H9 (cell line): Measurements from ENCODE around the gene MSI1. TPM values are rescaled to one million over a fixed set of nuclear protein-coding genes. Genes with fewer than 3 reads are reported as not detected.

Source experiments
- DNase-seq: peaks from one replicate; pipeline ENCODE4 v3.0.0-alpha.2; 2017
- H2AFZ ChIP-seq: one replicate; pipeline ENCODE4 v1.6.1; 2013; ENCODE audit warnings: mild to moderate bottlenecking, low read length, control low read depth, moderate library complexity
- H2AK5ac ChIP-seq: 2 replicates; pipeline ENCODE4 v1.6.1; 2013; ENCODE audit warnings: low read length, control low read depth, mixed read lengths; ENCODE audit not compliant: insufficient read length
- H2BK120ac ChIP-seq: one replicate; pipeline ENCODE4 v1.6.1; 2013; ENCODE audit warnings: low read depth, mild to moderate bottlenecking, low read length, control low read depth, inconsistent platforms; ENCODE audit not compliant: poor library complexity, severe bottlenecking
- H2BK12ac ChIP-seq: 2 replicates; pipeline ENCODE4 v1.6.1; 2013; ENCODE audit warnings: low read length, control low read depth, mixed read lengths, low read depth; ENCODE audit not compliant: insufficient read length
- H2BK15ac ChIP-seq: 2 replicates; pipeline ENCODE4 v1.6.1; 2013; ENCODE audit warnings: low read depth, low read length, control low read depth
- H2BK20ac ChIP-seq: one replicate; pipeline ENCODE4 v1.6.1; 2013; ENCODE audit warnings: low read depth, mild to moderate bottlenecking, low read length, control low read depth, inconsistent platforms; ENCODE audit not compliant: poor library complexity, severe bottlenecking
- H2BK5ac ChIP-seq: 2 replicates; pipeline ENCODE4 v1.6.1; 2013; ENCODE audit warnings: low read length, control low read depth, mixed read lengths; ENCODE audit not compliant: insufficient read length
- H3K14ac ChIP-seq: 2 replicates; pipeline ENCODE4 v1.6.1; 2013; ENCODE audit warnings: low read length, control low read depth; ENCODE audit not compliant: insufficient read depth
- H3K18ac ChIP-seq: 2 replicates; pipeline ENCODE4 v1.6.1; 2013; ENCODE audit warnings: low read depth, mild to moderate bottlenecking, mixed read lengths, low read length, control low read depth; ENCODE audit not compliant: insufficient read length
- H3K23ac ChIP-seq: 2 replicates; pipeline ENCODE4 v1.6.1; 2013; ENCODE audit warnings: low read length, control low read depth, mixed read lengths, low read depth; ENCODE audit not compliant: insufficient read length
- H3K23me2 ChIP-seq: 2 replicates; pipeline ENCODE4 v1.6.1; 2013; ENCODE audit warnings: low read depth, mild to moderate bottlenecking, mixed read lengths, low read length, control low read depth; ENCODE audit not compliant: insufficient read length, poor library complexity, severe bottlenecking
- H3K27ac ChIP-seq: 2 replicates; pipeline ENCODE4 v1.5.1; 2013; ENCODE audit warnings: low read length, control low read depth, mixed read lengths, low read depth; ENCODE audit not compliant: insufficient read length
- H3K27me3 ChIP-seq: 2 replicates; pipeline ENCODE4 v1.6.1; 2013; ENCODE audit warnings: low read length, control low read depth, inconsistent platforms; ENCODE audit not compliant: insufficient read depth
- H3K4ac ChIP-seq: 2 replicates; pipeline ENCODE4 v1.6.1; 2013; ENCODE audit warnings: low read depth, mild to moderate bottlenecking, control low read depth, inconsistent platforms, low read length, moderate library complexity
- H3K4me1 ChIP-seq: 2 replicates; pipeline ENCODE4 v1.6.1; 2013; ENCODE audit warnings: low read length, control low read depth, inconsistent platforms; ENCODE audit not compliant: insufficient read depth
- H3K4me2 ChIP-seq: 2 replicates; pipeline ENCODE4 v1.6.1; 2013; ENCODE audit warnings: low read length, control low read depth, mixed read lengths; ENCODE audit not compliant: insufficient read length, insufficient read depth
- H3K56ac ChIP-seq: 2 replicates; pipeline ENCODE4 v1.6.1; 2013; ENCODE audit warnings: low read depth, mild to moderate bottlenecking, mixed read lengths, low read length, control low read depth; ENCODE audit not compliant: insufficient read length
- H3K79me1 ChIP-seq: 2 replicates; pipeline ENCODE4 v1.6.1; 2013; ENCODE audit warnings: low read depth, mild to moderate bottlenecking, moderate library complexity, low read length, control low read depth, inconsistent platforms; ENCODE audit not compliant: insufficient read depth, poor library complexity, severe bottlenecking
- H3K79me2 ChIP-seq: 2 replicates; pipeline ENCODE4 v1.6.1; 2013; ENCODE audit warnings: low read length, control low read depth, inconsistent platforms; ENCODE audit not compliant: insufficient read depth
- H3K9ac ChIP-seq: 2 replicates; pipeline ENCODE4 v1.6.1; 2013; ENCODE audit warnings: low read length, control low read depth, mixed read lengths; ENCODE audit not compliant: insufficient read length; ENCODE audit errors: extremely low read depth
- H3K9me3 ChIP-seq: one replicate; pipeline ENCODE4 v1.6.1; 2013; ENCODE audit warnings: low read depth, low read length, inconsistent platforms; ENCODE audit not compliant: control insufficient read depth
- H3T11ph ChIP-seq: one replicate; pipeline ENCODE4 v1.6.1; 2013; ENCODE audit warnings: mild to moderate bottlenecking, low read length, control low read depth, inconsistent platforms
- H4K20me1 ChIP-seq: one replicate; pipeline ENCODE4 v1.6.1; 2013; ENCODE audit not compliant: control insufficient read depth, insufficient read length, insufficient read depth
- H4K5ac ChIP-seq: 2 replicates; pipeline ENCODE4 v1.6.1; 2013; ENCODE audit warnings: low read depth, mild to moderate bottlenecking, mixed read lengths, low read length, control low read depth; ENCODE audit not compliant: insufficient read length
- H4K8ac ChIP-seq: replicated peaks from 2 replicates; pipeline ENCODE4 v1.6.1; 2013; ENCODE audit warnings: low read length, control low read depth, mixed read lengths, low read depth; ENCODE audit not compliant: insufficient read length
- H4K91ac ChIP-seq: 2 replicates; pipeline ENCODE4 v1.6.1; 2013; ENCODE audit warnings: low read depth, mild to moderate bottlenecking, moderate library complexity, mixed read lengths, low read length, control low read depth; ENCODE audit not compliant: insufficient read length
- H3K27ac Mint-ChIP-seq, 3 experiments: 2 replicates in 2 of 3; 3 replicates in 1 of 3; pipeline ENCODE4 v1.8.0; 2020 to 2021; ENCODE audit warnings: mixed read lengths in 3 of 3, mild to moderate bottlenecking in 1 of 3, moderate library complexity in 1 of 3
- H3K27me3 Mint-ChIP-seq: 2 replicates; pipeline ENCODE4 v1.8.0; 2021; ENCODE audit warnings: low read depth, mild to moderate bottlenecking, moderate library complexity, mixed read lengths
- H3K36me3 Mint-ChIP-seq, 3 experiments: 2 replicates in 2 of 3; 3 replicates in 1 of 3; pipeline ENCODE4 v1.8.0; 2020 to 2021; ENCODE audit warnings: low read depth in 3 of 3, mixed read lengths in 3 of 3; ENCODE audit not compliant: insufficient read depth in 1 of 3
- H3K4me1 Mint-ChIP-seq, 2 experiments: 2 replicates each; pipeline ENCODE4 v1.8.0; 2020; ENCODE audit warnings: mixed read lengths in 2 of 2
- H3K4me3 Mint-ChIP-seq, 2 experiments: 2 replicates in 1 of 2; 3 replicates in 1 of 2; pipeline ENCODE4 v1.8.0; 2020 to 2021; ENCODE audit warnings: mild to moderate bottlenecking in 2 of 2, mixed read lengths in 2 of 2, moderate library complexity in 1 of 2
- H3K9me3 Mint-ChIP-seq, 2 experiments: 2 replicates in 1 of 2; 3 replicates in 1 of 2; pipeline ENCODE4 v1.8.0; 2020; ENCODE audit warnings: mild to moderate bottlenecking in 2 of 2, mixed read lengths in 2 of 2, moderate library complexity in 1 of 2
- WGBS: extraction: QIAGEN DNeasy Blood & Tissue Kit; methylation state at CpG from one replicate; pipeline ENCODE4 v1.1.7; 2013; ENCODE audit warnings: missing lambda C conversion rate, low lambda C conversion rate, mixed read lengths; ENCODE audit not compliant: insufficient read length; ENCODE audit errors: extremely low coverage; 5-methylcytosine and 5-hydroxymethylcytosine counted together
- total RNA-seq: library from RNA; stranded (reverse); gene quantifications from 2 replicates; pipeline ENCODE4 v1.2.1, GENCODE V29; 2021
- TF ChIP-seq, protein P1 (sequence below): fragments of 200-600 bp; sonication (generic); conservative IDR thresholded peaks from 3 replicates; pipeline ENCODE4 v1.8.0; 2021; ENCODE audit warnings: antibody characterized with exemption, mild to moderate bottlenecking

The MSI1 gene
- total RNA-seq, 1 experiment from 2014 or later: 91.5 TPM

DNA sequence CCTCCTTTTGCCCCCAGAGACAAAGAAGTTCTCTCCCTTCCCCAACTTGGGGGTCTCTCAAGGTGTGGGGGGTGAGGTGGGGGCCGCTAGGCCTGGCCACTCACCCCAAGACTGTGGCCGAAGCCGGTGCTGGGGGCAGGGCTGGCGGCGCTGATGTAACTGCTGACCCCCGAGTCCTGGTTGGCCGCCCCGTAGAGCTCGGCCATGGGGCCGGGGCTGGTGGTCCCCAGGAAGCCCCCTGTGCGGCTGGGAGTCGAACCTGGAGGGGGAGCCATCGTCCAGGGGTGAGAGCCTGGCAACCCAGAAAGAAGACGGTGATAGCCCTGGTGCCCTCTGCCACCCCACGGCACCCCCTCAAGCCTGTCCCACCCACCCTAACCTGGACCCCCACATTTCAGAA, 22.9 kb downstream of the MSI1 start:
- H3K18ac ChIP-seq: no peak overlapping the region
- no peak overlapping the region for H3K14ac ChIP-seq
- H3K9me3 Mint-ChIP-seq: no peaks in the 10 kb centered on the region
- H2AFZ ChIP-seq: no peak overlapping the region
- TF ChIP-seq, protein P1, sequence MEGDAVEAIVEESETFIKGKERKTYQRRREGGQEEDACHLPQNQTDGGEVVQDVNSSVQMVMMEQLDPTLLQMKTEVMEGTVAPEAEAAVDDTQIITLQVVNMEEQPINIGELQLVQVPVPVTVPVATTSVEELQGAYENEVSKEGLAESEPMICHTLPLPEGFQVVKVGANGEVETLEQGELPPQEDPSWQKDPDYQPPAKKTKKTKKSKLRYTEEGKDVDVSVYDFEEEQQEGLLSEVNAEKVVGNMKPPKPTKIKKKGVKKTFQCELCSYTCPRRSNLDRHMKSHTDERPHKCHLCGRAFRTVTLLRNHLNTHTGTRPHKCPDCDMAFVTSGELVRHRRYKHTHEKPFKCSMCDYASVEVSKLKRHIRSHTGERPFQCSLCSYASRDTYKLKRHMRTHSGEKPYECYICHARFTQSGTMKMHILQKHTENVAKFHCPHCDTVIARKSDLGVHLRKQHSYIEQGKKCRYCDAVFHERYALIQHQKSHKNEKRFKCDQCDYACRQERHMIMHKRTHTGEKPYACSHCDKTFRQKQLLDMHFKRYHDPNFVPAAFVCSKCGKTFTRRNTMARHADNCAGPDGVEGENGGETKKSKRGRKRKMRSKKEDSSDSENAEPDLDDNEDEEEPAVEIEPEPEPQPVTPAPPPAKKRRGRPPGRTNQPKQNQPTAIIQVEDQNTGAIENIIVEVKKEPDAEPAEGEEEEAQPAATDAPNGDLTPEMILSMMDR: no peak
- no peak overlapping the region for H3K4me2 ChIP-seq
- H3K79me2 ChIP-seq: no peaks in the 10 kb centered on the region
- H4K91ac ChIP-seq: no peak overlapping the region
- H3K4ac ChIP-seq: no peak overlapping the region
- H3K23ac ChIP-seq: no peak overlapping the region
- H3T11ph ChIP-seq: no peak overlapping the region
- no peak overlapping the region for H2BK5ac ChIP-seq
- H2BK120ac ChIP-seq: no peak overlapping the region
- H3K79me1 ChIP-seq: no peaks in the 10 kb centered on the region
- DNase-seq: no peak
- no peaks in the 10 kb centered on the region for H4K20me1 ChIP-seq
- no peak overlapping the region for H2AK5ac ChIP-seq
- H3K36me3 Mint-ChIP-seq: peaks cover 17 to 61% (median 56%) of the 10 kb centered on the region in 3 experiments; a peak in 6 of 7 replicates
- H3K4me3 Mint-ChIP-seq: no peak overlapping the region
- no peaks in the 10 kb centered on the region for H3K27me3 Mint-ChIP-seq
- no peak overlapping the region for H3K56ac ChIP-seq
- no CpG with 5 or more reads among the region's 15 CpGs for WGBS
- no peak overlapping the region for H2BK15ac ChIP-seq
- no peak overlapping the region for H3K9ac ChIP-seq
- H3K4me1 ChIP-seq: no peaks in the 10 kb centered on the region
- H3K27ac ChIP-seq: no peak overlapping the region
- H4K5ac ChIP-seq: no peak overlapping the region
- no peak overlapping the region for H4K8ac ChIP-seq
- no peaks in the 10 kb centered on the region for H3K9me3 ChIP-seq
- peak overlapping the region in 1 of 3 experiments; percentile 24; a peak in 2 of 7 replicates for H3K27ac Mint-ChIP-seq
- H3K27me3 ChIP-seq: no peaks in the 10 kb centered on the region
- no peak overlapping the region for H2BK20ac ChIP-seq
- H3K4me1 Mint-ChIP-seq: peaks cover 0 to 17% of the 10 kb centered on the region in 2 experiments; a peak in 2 of 4 replicates
- H2BK12ac ChIP-seq: no peak overlapping the region
- H3K23me2 ChIP-seq: no peaks in the 10 kb centered on the region
